ENCODE data around the gene RTN4RL1.

Gene RTN4RL1

GRCh38 chr17:1941272-1942065 lies 83.7 kb downstream of the RTN4RL1 start:
- no peak overlapping the region for H3K9ac ChIP-seq (ENCODE audit: low read depth, low read length)
- no peaks in the 10 kb centered on the region for H3K36me3 ChIP-seq (ENCODE audit: control insufficient read depth, insufficient read depth, low read length)
- H3K27ac ChIP-seq (ENCODE audit: low read depth, low read length): no peak overlapping the region
- no peak overlapping the region for H3K4me3 ChIP-seq (ENCODE audit: low read depth, low read length)
- H3K27me3 ChIP-seq (ENCODE audit: control insufficient read depth, insufficient read depth, low read length): no peaks in the 10 kb centered on the region
- H3K4me1 ChIP-seq (ENCODE audit: control insufficient read depth, insufficient read depth, low read length): no peaks in the 10 kb centered on the region
- no peaks in the 10 kb centered on the region for H3K9me3 ChIP-seq (ENCODE audit: control insufficient read depth, insufficient read depth, low read length)

- H3K36me3 ChIP-seq (ENCODE audit: control insufficient read depth, insufficient read depth, low read length): no peaks in the 10 kb centered on the region
These were observed 84.3 kb downstream of the RTN4RL1 start for GRCh38 chr17:1940810-1941185.

GRCh38 chr17:1939981-1940809 lies 84.9 kb downstream of the RTN4RL1 start:
- no peak overlapping the region for H3K27ac ChIP-seq (ENCODE audit: low read depth, low read length)
- no peaks in the 10 kb centered on the region for H3K4me1 ChIP-seq (ENCODE audit: control insufficient read depth, insufficient read depth, low read length)
- H3K27me3 ChIP-seq (ENCODE audit: control insufficient read depth, insufficient read depth, low read length): no peaks in the 10 kb centered on the region
- no peak overlapping the region for H3K9ac ChIP-seq (ENCODE audit: low read depth, low read length)
- no peaks in the 10 kb centered on the region for H3K9me3 ChIP-seq (ENCODE audit: control insufficient read depth, insufficient read depth, low read length)
- no peaks in the 10 kb centered on the region for H3K36me3 ChIP-seq (ENCODE audit: control insufficient read depth, insufficient read depth, low read length)
- no peak overlapping the region for H3K4me3 ChIP-seq (ENCODE audit: low read depth, low read length)

More at GRCh38 chr17:1940810-1941185, 84.3 kb downstream of the RTN4RL1 start:
- Histone ChIP-seq H3K9ac (ENCODE audit: low read depth, low read length) (no peak overlapping the region), H3K27me3 (ENCODE audit: control insufficient read depth, insufficient read depth, low read length) (no peaks in the 10 kb centered on the region), H3K4me3 (ENCODE audit: low read depth, low read length) (no peak overlapping the region), H3K9me3 (ENCODE audit: control insufficient read depth, insufficient read depth, low read length) (no peaks in the 10 kb centered on the region), H3K4me1 (ENCODE audit: control insufficient read depth, insufficient read depth, low read length) (no peaks in the 10 kb centered on the region), H3K27ac (ENCODE audit: low read depth, low read length) (no peak overlapping the region)

GRCh38 chr17:1937461-1937860 lies 87.7 kb downstream of the RTN4RL1 start:
- Histone ChIP-seq H3K9me3 (ENCODE audit: control insufficient read depth, insufficient read depth, low read length) (no peaks in the 10 kb centered on the region), H3K4me3 (ENCODE audit: low read depth, low read length) (no peak overlapping the region), H3K4me1 (ENCODE audit: control insufficient read depth, insufficient read depth, low read length) (no peaks in the 10 kb centered on the region), H3K27ac (ENCODE audit: low read depth, low read length) (no peak overlapping the region), H3K9ac (ENCODE audit: low read depth, low read length) (no peak overlapping the region), H3K27me3 (ENCODE audit: control insufficient read depth, insufficient read depth, low read length) (peaks cover 6% of the 10 kb centered on the region), H3K36me3 (ENCODE audit: control insufficient read depth, insufficient read depth, low read length) (no peaks in the 10 kb centered on the region)

GRCh38 chr17:1936766-1937165 lies 88.4 kb downstream of the RTN4RL1 start:
- H3K9ac ChIP-seq (ENCODE audit: low read depth, low read length): no peak overlapping the region
- no peak overlapping the region for H3K27ac ChIP-seq (ENCODE audit: low read depth, low read length)
- H3K4me3 ChIP-seq (ENCODE audit: low read depth, low read length): no peak overlapping the region
- peaks cover 6% of the 10 kb centered on the region for H3K27me3 ChIP-seq (ENCODE audit: control insufficient read depth, insufficient read depth, low read length)
- H3K9me3 ChIP-seq (ENCODE audit: control insufficient read depth, insufficient read depth, low read length): no peaks in the 10 kb centered on the region
- no peaks in the 10 kb centered on the region for H3K4me1 ChIP-seq (ENCODE audit: control insufficient read depth, insufficient read depth, low read length)
- H3K36me3 ChIP-seq (ENCODE audit: control insufficient read depth, insufficient read depth, low read length): no peaks in the 10 kb centered on the region

GRCh38 chr17:1934901-1935300 lies 90.2 kb downstream of the RTN4RL1 start:
- Histone ChIP-seq H3K4me3 (ENCODE audit: low read depth, low read length) (no peak overlapping the region), H3K9ac (ENCODE audit: low read depth, low read length) (no peak overlapping the region), H3K9me3 (ENCODE audit: control insufficient read depth, insufficient read depth, low read length) (no peaks in the 10 kb centered on the region), H3K27me3 (ENCODE audit: control insufficient read depth, insufficient read depth, low read length) (peaks cover 6% of the 10 kb centered on the region), H3K36me3 (ENCODE audit: control insufficient read depth, insufficient read depth, low read length) (no peaks in the 10 kb centered on the region), H3K4me1 (ENCODE audit: control insufficient read depth, insufficient read depth, low read length) (no peaks in the 10 kb centered on the region), H3K27ac (ENCODE audit: low read depth, low read length) (no peak overlapping the region)

GRCh38 chr17:1933875-1934715 lies 91.0 kb downstream of the RTN4RL1 start:
- Histone ChIP-seq H3K27ac (ENCODE audit: low read depth, low read length) (no peak overlapping the region), H3K9ac (ENCODE audit: low read depth, low read length) (no peak overlapping the region), H3K9me3 (ENCODE audit: control insufficient read depth, insufficient read depth, low read length) (no peaks in the 10 kb centered on the region), H3K4me3 (ENCODE audit: low read depth, low read length) (no peak overlapping the region), H3K36me3 (ENCODE audit: control insufficient read depth, insufficient read depth, low read length) (no peaks in the 10 kb centered on the region), H3K27me3 (ENCODE audit: control insufficient read depth, insufficient read depth, low read length) (peaks cover 6% of the 10 kb centered on the region), H3K4me1 (ENCODE audit: control insufficient read depth, insufficient read depth, low read length) (no peaks in the 10 kb centered on the region)

GRCh38 chr17:1931844-1932579 lies 93.1 kb downstream of the RTN4RL1 start:
- Histone ChIP-seq H3K9ac (ENCODE audit: low read depth, low read length) (no peak overlapping the region), H3K27ac (ENCODE audit: low read depth, low read length) (no peak overlapping the region), H3K9me3 (ENCODE audit: control insufficient read depth, insufficient read depth, low read length) (no peaks in the 10 kb centered on the region), H3K36me3 (ENCODE audit: control insufficient read depth, insufficient read depth, low read length) (no peaks in the 10 kb centered on the region), H3K4me1 (ENCODE audit: control insufficient read depth, insufficient read depth, low read length) (no peaks in the 10 kb centered on the region), H3K4me3 (ENCODE audit: low read depth, low read length) (no peak overlapping the region; the same call in 1 of the 2 replicates), H3K27me3 (ENCODE audit: control insufficient read depth, insufficient read depth, low read length) (peaks cover 6% of the 10 kb centered on the region)

- H3K27ac ChIP-seq (ENCODE audit: low read depth, low read length): no peak overlapping the region
- peaks cover 6% of the 10 kb centered on the region for H3K27me3 ChIP-seq (ENCODE audit: control insufficient read depth, insufficient read depth, low read length)
- no peak overlapping the region for H3K9ac ChIP-seq (ENCODE audit: low read depth, low read length)
These were observed 94.8 kb downstream of the RTN4RL1 start for GRCh38 chr17:1930337-1930645.

GRCh38 chr17:1928976-1929375 lies 96.2 kb downstream of the RTN4RL1 start:
- no peaks in the 10 kb centered on the region for H3K4me1 ChIP-seq (ENCODE audit: control insufficient read depth, insufficient read depth, low read length)
- no peak overlapping the region for H3K27ac ChIP-seq (ENCODE audit: low read depth, low read length)
- H3K36me3 ChIP-seq (ENCODE audit: control insufficient read depth, insufficient read depth, low read length): no peaks in the 10 kb centered on the region
- H3K4me3 ChIP-seq (ENCODE audit: low read depth, low read length): no peak overlapping the region
- H3K27me3 ChIP-seq (ENCODE audit: control insufficient read depth, insufficient read depth, low read length): peaks cover 6% of the 10 kb centered on the region
- no peak overlapping the region for H3K9ac ChIP-seq (ENCODE audit: low read depth, low read length)
- H3K9me3 ChIP-seq (ENCODE audit: control insufficient read depth, insufficient read depth, low read length): no peaks in the 10 kb centered on the region

More at GRCh38 chr17:1930337-1930645, 94.8 kb downstream of the RTN4RL1 start:
- Histone ChIP-seq H3K4me3 (ENCODE audit: low read depth, low read length) (no peak overlapping the region), H3K4me1 (ENCODE audit: control insufficient read depth, insufficient read depth, low read length) (no peaks in the 10 kb centered on the region), H3K36me3 (ENCODE audit: control insufficient read depth, insufficient read depth, low read length) (no peaks in the 10 kb centered on the region), H3K9me3 (ENCODE audit: control insufficient read depth, insufficient read depth, low read length) (no peaks in the 10 kb centered on the region)
